ENCODE data around the gene MANBA.
"Not testable (repeated sequence)": the region's sequence is repeated elsewhere in the genome, so short reads cannot be mapped to it uniquely, and the experiment has no call there.

The MANBA gene

GRCh38 chr4:102722740-102723139, 38.0 kb downstream of the MANBA start:
- no peak for DNase-seq (ENCODE audit: low read depth)

GRCh38 chr4:102718833-102719575, 41.8 kb downstream of the MANBA start:
- DNase-seq (ENCODE audit: low read depth), result not testable (repeated sequence)

- no peak for DNase-seq (ENCODE audit: low read depth)
Measured at GRCh38 chr4:102717448-102718092, 43.2 kb downstream of the MANBA start.

GRCh38 chr4:102715057-102715456, 45.7 kb downstream of the MANBA start:
- no peak for DNase-seq (ENCODE audit: low read depth)

- not testable (repeated sequence) for DNase-seq (ENCODE audit: low read depth)
Measured at GRCh38 chr4:102713774-102714173, 47.0 kb downstream of the MANBA start.

GRCh38 chr4:102713096-102713495, 47.7 kb downstream of the MANBA start:
- DNase-seq (ENCODE audit: low read depth), result peak; percentile 27

GRCh38 chr4:102710986-102711385, 49.8 kb downstream of the MANBA start:
- DNase-seq (ENCODE audit: low read depth), result no peak

GRCh38 chr4:102709060-102709459, 51.7 kb downstream of the MANBA start:
- not testable (repeated sequence) for DNase-seq (ENCODE audit: low read depth)

- no peak for DNase-seq (ENCODE audit: low read depth)
Measured at GRCh38 chr4:102707150-102707549, 53.6 kb downstream of the MANBA start.

- DNase-seq (ENCODE audit: low read depth), result no peak
Measured at GRCh38 chr4:102705391-102705935, 55.3 kb downstream of the MANBA start.

- DNase-seq (ENCODE audit: low read depth), result no peak
Measured at GRCh38 chr4:102696758-102697157, 64.0 kb downstream of the MANBA start.

- DNase-seq (ENCODE audit: low read depth), result no peak
Measured at GRCh38 chr4:102694791-102695190, 66.0 kb downstream of the MANBA start.

GRCh38 chr4:102693861-102694260, 66.9 kb downstream of the MANBA start:
- no peak for DNase-seq (ENCODE audit: low read depth)

- no peak for DNase-seq (ENCODE audit: low read depth)
Measured at GRCh38 chr4:102693262-102693850, 67.4 kb downstream of the MANBA start.

GRCh38 chr4:102692474-102692873, 68.3 kb downstream of the MANBA start:
- DNase-seq (ENCODE audit: low read depth), result no peak

- no peak for DNase-seq (ENCODE audit: low read depth)
Measured at GRCh38 chr4:102687982-102688433, 72.8 kb downstream of the MANBA start.

- DNase-seq (ENCODE audit: low read depth), result no peak
Measured at GRCh38 chr4:102687373-102687981, 73.3 kb downstream of the MANBA start.

- DNase-seq (ENCODE audit: low read depth), result no peak
Measured at GRCh38 chr4:102685768-102686167, 75.0 kb downstream of the MANBA start.

GRCh38 chr4:102684610-102685052, 76.1 kb downstream of the MANBA start:
- no peak for DNase-seq (ENCODE audit: low read depth)

- no peak for DNase-seq (ENCODE audit: low read depth)
Measured at GRCh38 chr4:102683881-102684609, 76.7 kb downstream of the MANBA start.

- no peak for DNase-seq (ENCODE audit: low read depth)
Measured at GRCh38 chr4:102678695-102679335, 82.0 kb downstream of the MANBA start.
